Measurements from ENCODE around the gene LIPC. TPM values are rescaled to one million over a fixed set of nuclear protein-coding genes. Genes with fewer than 3 reads are reported as not detected.

Gene LIPC
- total and polyA plus RNA-seq, 12 donors: 0.22 to 1.3 (median 0.42) TPM; not detected in 1

GRCh38 chr15:58473724-58474123 is 41.9 kb downstream of the LIPC start:
- peaks cover 0 to 67% (median 37%) of the 10 kb centered on the region in 9 donors for H3K4me1 ChIP-seq
- ATAC-seq: peak in 1 of 8 donors; percentile 18
- intact Hi-C loops (cut with DNase I): no loop called here
- no peaks in the 10 kb centered on the region for H3K36me3 ChIP-seq
- DNase-seq: no peak
- no peak for TF ChIP-seq CTCF (IDR thresholded peaks at IDR 0.05)
- no peaks in the 10 kb centered on the region for H3K27me3 ChIP-seq
- H3K9me3 ChIP-seq: no peaks in the 10 kb centered on the region
- 63 to 65% methylated on average over 2 of the region's 2 CpGs for WGBS, 2 donors
- H3K27ac ChIP-seq: peak overlapping the region in 4 of 10 donors; percentile 3 to 78 (median 14)
- H3K4me3 ChIP-seq: no peak overlapping the region

GRCh38 chr15:58474741-58475323 is 43.0 kb downstream of the LIPC start:
- Histone ChIP-seq H3K27me3 (no peaks in the 10 kb centered on the region), H3K27ac (peak overlapping the region in 3 of 10 donors; percentile 42 to 60 (median 54)), H3K4me1 (peaks cover 0 to 62% (median 37%) of the 10 kb centered on the region in 9 donors), H3K4me3 (no peak overlapping the region), H3K36me3 (no peaks in the 10 kb centered on the region), H3K9me3 (no peaks in the 10 kb centered on the region)
- WGBS, 2 donors: 71 to 84% methylated on average over 1 of the region's 1 CpG
- no peak for DNase-seq
- intact Hi-C loops (cut with DNase I): no loop called here
- TF ChIP-seq CTCF (IDR thresholded peaks at IDR 0.05): no peak
- ATAC-seq: no peak

- TF ChIP-seq CTCF (IDR thresholded peaks at IDR 0.05): no peak
- H3K27ac ChIP-seq: peak overlapping the region in 8 of 10 donors; percentile 12 to 60 (median 40)
- peaks cover 0 to 54% (median 37%) of the 10 kb centered on the region in 9 donors for H3K4me1 ChIP-seq
- H3K9me3 ChIP-seq: no peaks in the 10 kb centered on the region
- 79 to 83% methylated on average over 7 of the region's 7 CpGs for WGBS, 2 donors
- DNase-seq (no peak), ATAC-seq (peak; percentile 11 to 73 (median 53))
- H3K4me3 ChIP-seq: no peak overlapping the region
- intact Hi-C loops (cut with DNase I): no loop called here
- no peaks in the 10 kb centered on the region for H3K36me3 ChIP-seq
- H3K27me3 ChIP-seq: no peaks in the 10 kb centered on the region
Measured at GRCh38 chr15:58475573-58476524, 44.1 kb downstream of the LIPC start.

- TF ChIP-seq CTCF (IDR thresholded peaks at IDR 0.05): no peak
- DNase-seq (no peak), ATAC-seq (no peak)
- WGBS, 2 donors: 73 to 74% methylated on average over 10 of the region's 10 CpGs
- Histone ChIP-seq H3K27ac (peak overlapping the region in 6 of 10 donors; percentile 34 to 60 (median 40)), H3K9me3 (no peaks in the 10 kb centered on the region), H3K36me3 (no peaks in the 10 kb centered on the region), H3K4me1 (peaks cover 0 to 54% (median 37%) of the 10 kb centered on the region in 9 donors), H3K27me3 (no peaks in the 10 kb centered on the region), H3K4me3 (no peak overlapping the region)
- intact Hi-C loops (cut with DNase I): no loop called here
Measured at GRCh38 chr15:58476525-58477162, 44.9 kb downstream of the LIPC start.

All from heart right ventricle (tissue), 16 donors.